Measurements from ENCODE around the gene CSNK1G3.

Gene CSNK1G3

DNA sequence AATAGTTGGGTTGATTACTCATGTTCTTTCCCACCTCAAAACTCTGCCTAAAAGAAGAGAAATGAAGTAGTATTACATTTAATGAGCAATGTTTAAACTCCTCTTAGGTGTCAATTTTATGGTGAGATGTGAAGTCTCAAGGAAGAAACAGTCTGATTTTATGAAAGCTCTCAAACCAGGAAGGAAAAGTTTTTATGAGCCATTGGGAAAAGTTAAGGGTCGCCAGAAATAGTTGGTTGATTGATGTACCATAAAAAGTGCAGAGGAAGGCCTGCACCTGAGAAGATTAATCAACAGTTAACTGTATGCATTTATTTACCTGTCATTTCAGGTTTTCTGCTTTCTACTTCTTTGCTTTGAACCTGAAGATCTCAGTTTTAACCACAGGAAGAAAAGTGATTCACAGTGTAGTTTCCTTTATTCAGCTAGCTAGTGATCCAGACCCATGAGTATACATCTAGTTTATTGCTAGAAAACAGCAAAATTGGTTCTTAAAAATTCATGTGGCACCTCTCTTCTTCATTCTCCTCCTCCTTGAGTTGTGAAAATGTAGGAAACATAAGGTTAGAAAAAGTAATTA, 133.1 kb downstream of the CSNK1G3 start:
- no peak for DNase-seq (ENCODE audit: low read depth in 2 of 2)

DNA sequence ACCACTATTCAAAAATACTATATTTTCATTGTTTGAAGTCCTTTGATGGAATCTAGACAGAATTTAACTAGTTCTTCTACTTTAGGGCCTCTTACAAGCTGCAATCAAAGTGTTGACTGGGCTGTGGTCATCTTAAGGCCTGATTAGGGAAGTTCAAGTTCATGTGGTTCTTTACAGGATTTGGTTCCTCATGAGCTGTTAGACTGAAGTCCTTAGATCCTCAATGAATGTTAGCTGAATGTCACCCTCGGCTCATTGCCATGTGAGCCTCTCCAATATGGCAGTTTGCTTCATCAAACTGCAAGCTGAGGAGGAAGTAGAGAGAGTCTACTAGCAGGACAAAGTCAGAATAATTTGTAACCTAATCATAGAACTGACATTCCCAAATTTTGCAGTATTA, 135.1 kb downstream of the CSNK1G3 start:
- no peak for DNase-seq (ENCODE audit: low read depth in 2 of 2)

DNA sequence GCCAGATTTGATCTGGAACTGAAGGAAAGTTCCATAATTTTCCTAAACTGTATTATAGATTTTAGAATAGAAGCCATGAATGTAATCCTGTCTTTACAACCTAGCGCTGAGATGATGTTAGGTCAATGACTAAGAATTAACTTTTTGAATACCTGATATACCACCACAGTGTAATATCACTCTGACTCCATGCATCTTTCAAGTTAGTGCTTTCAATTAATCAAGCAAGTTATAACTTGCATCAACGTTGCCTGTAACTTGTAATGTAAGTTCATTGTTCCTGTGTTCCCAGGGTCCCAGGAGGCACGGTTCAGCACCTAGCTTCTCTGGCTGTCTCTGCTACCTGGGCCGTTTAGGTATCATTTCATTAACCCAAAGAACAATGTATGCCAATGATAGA, 139.3 kb downstream of the CSNK1G3 start:
- no peak for DNase-seq (ENCODE audit: low read depth in 2 of 2)

DNA sequence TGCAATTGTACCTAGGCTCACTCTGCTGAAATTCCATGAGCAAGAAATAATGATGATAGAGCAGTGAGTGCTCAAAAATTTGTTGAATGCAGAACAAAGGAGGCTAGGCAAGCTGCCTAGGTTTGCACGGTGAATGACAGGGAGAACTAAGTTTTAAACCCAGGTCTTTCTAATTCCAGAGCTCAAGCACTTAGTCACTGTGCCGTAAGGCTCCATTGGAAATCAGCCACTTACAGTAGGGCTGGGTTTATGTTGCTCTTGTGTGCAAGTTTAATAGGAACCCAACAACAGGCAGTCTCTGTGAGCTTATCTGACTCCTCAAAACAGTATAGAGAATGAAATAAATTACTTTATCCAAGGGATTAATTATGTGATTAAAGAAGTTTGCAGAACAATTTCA, 147.0 kb downstream of the CSNK1G3 start:
- no peak for DNase-seq (ENCODE audit: low read depth in 2 of 2)

DNA sequence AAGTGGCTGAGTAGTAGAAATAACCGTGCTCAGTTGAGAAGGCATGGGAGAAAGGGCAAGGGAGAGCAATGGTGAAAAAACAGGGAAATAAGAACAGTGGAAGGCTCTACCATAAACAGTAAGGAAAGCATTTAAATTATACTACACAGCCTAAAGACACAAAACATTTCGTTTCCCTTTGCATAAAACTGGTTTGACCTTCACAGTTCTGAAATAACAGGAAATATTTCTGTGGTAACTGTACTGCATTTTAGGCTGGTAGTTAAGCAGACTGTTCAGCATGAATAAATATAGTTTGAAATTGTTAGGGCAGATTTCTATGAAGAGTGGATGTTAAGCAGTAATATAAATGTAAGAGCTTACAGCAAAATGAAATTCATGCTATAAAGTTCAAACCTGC, 147.5 kb downstream of the CSNK1G3 start:
- no peak for DNase-seq (ENCODE audit: low read depth in 2 of 2)

DNA sequence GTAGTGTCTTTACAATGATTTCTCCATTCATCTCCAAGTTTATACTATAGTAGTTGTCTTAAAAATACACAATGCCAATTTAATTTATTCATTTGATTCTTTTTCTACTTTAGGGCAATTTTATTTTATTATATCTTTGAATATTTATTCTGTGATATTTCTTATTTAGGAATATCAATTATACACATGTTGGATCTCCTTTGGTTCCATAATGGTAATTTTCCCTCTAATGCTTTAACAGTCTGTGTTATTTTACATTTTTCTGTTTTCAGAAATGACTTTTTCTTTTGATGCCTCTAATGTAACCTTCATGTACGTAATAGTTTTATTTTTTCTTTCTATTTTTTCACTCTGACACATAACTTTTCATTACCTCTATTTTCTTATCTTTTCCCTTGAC, 153.0 kb downstream of the CSNK1G3 start:
- no peak for DNase-seq (ENCODE audit: low read depth in 2 of 2)

DNA sequence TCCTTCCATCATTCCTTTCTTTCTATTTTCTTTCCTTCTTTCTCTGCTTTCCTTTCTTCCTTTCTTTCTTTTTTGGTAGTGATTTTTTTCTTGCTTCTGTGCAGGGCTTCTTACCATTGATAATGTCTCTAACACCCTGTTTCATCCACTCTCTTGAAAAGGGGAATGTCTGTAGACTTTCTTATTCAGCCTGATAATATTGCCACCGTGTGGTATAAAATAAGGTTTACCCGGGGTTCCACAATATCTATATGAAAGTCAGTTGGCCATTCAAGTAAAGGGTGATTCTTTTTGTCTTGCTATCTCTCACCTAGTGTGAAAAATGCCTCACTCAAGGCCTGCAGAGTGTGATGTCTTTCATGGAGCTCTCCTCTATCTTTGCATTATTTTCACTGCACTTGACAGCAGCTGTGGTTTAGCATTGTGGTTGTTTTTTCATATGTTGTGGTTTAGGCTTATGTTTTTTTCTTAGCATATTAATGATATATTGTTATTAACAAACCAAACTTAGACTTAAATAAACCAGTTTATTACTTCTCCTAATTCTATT, 153.9 kb downstream of the CSNK1G3 start:
- no peak for DNase-seq (ENCODE audit: low read depth in 2 of 2)

Data from stimulated activated CD4-positive, alpha-beta T cell treated with anti-CD3 and anti-CD28 coated beads, Interleukin-1b, Interleukin-23, amount 100 ng/mL, for 1 hour (primary cell).